Stimulated activated memory B cell treated with anti-CD40 and anti-IgM and Interleukin-4, amounts not matched to agents 10 μg/mL and 1 μg/mL and 100 μg/mL, for 72 hours (primary cell): ENCODE results near the gene BANP.
A peak's percentile ranks its signal among the peaks of the same experiment; 100 is the strongest.

ENCODE experiments used
- ATAC-seq: fragments of 150-1000 bp; cut with Tn5 transposase; 2 replicates; pipeline ENCODE4 v1.10.0; 2021
- H3K27ac Mint-ChIP-seq: one replicate; pipeline ENCODE4 v1.8.0; 2022; ENCODE audit warnings: mild to moderate bottlenecking, mixed read lengths
- H3K27me3 Mint-ChIP-seq: one replicate; pipeline ENCODE4 v1.8.0; 2022; ENCODE audit warnings: mixed read lengths
- H3K36me3 Mint-ChIP-seq: one replicate; pipeline ENCODE4 v1.8.0; 2022; ENCODE audit warnings: mixed read lengths
- H3K4me1 Mint-ChIP-seq: one replicate; pipeline ENCODE4 v1.8.0; 2022; ENCODE audit warnings: mixed read lengths
- H3K4me3 Mint-ChIP-seq: one replicate; pipeline ENCODE4 v1.8.0; 2022; ENCODE audit warnings: mild to moderate bottlenecking, moderate library complexity, mixed read lengths
- H3K9me3 Mint-ChIP-seq: one replicate; pipeline ENCODE4 v1.8.0; 2022; ENCODE audit warnings: mixed read lengths

BANP gene

GRCh38 chr16:88055356-88055755 is 104.1 kb downstream of the BANP start:
- no peak for ATAC-seq
- H3K4me1 Mint-ChIP-seq: no peaks in the 10 kb centered on the region

GRCh38 chr16:88056212-88056611 is 105.0 kb downstream of the BANP start:
- H3K27ac Mint-ChIP-seq: no peak overlapping the region
- H3K36me3 Mint-ChIP-seq: peaks cover 8% of the 10 kb centered on the region
- H3K27me3 Mint-ChIP-seq: no peaks in the 10 kb centered on the region
- H3K9me3 Mint-ChIP-seq: no peaks in the 10 kb centered on the region
- no peak for ATAC-seq
- no peak overlapping the region for H3K4me3 Mint-ChIP-seq
- no peaks in the 10 kb centered on the region for H3K4me1 Mint-ChIP-seq

More at GRCh38 chr16:88055356-88055755, 104.1 kb downstream of the BANP start:
- H3K27me3 Mint-ChIP-seq: no peaks in the 10 kb centered on the region
- H3K4me3 Mint-ChIP-seq: no peak overlapping the region
- no peak overlapping the region for H3K27ac Mint-ChIP-seq
- H3K36me3 Mint-ChIP-seq: peaks cover 9% of the 10 kb centered on the region
- H3K9me3 Mint-ChIP-seq: no peaks in the 10 kb centered on the region

- Mint-ChIP-seq H3K27ac (no peak overlapping the region), H3K4me1 (no peaks in the 10 kb centered on the region), H3K27me3 (no peaks in the 10 kb centered on the region), H3K36me3 (peaks cover 15% of the 10 kb centered on the region), H3K9me3 (no peaks in the 10 kb centered on the region), H3K4me3 (no peak overlapping the region)
- no peak for ATAC-seq
Measured at GRCh38 chr16:88057656-88058055, 106.4 kb downstream of the BANP start.

- H3K4me3 Mint-ChIP-seq: no peak overlapping the region
- H3K9me3 Mint-ChIP-seq: no peaks in the 10 kb centered on the region
- no peak overlapping the region for H3K27ac Mint-ChIP-seq
- peaks cover 17% of the 10 kb centered on the region for H3K36me3 Mint-ChIP-seq
- no peaks in the 10 kb centered on the region for H3K4me1 Mint-ChIP-seq
- H3K27me3 Mint-ChIP-seq: no peaks in the 10 kb centered on the region
- no peak for ATAC-seq
Measured at GRCh38 chr16:88058136-88058535, 106.9 kb downstream of the BANP start.

- Mint-ChIP-seq H3K4me1 (no peaks in the 10 kb centered on the region), H3K4me3 (no peak overlapping the region), H3K27me3 (no peaks in the 10 kb centered on the region), H3K36me3 (peaks cover 21% of the 10 kb centered on the region), H3K27ac (no peak overlapping the region), H3K9me3 (no peaks in the 10 kb centered on the region)
- ATAC-seq: no peak
Measured at GRCh38 chr16:88058817-88059216, 107.6 kb downstream of the BANP start.

GRCh38 chr16:88059701-88060386 is 108.6 kb downstream of the BANP start:
- H3K9me3 Mint-ChIP-seq: no peaks in the 10 kb centered on the region
- H3K27ac Mint-ChIP-seq: no peak overlapping the region
- peaks cover 28% of the 10 kb centered on the region for H3K36me3 Mint-ChIP-seq
- no peak overlapping the region for H3K4me3 Mint-ChIP-seq
- no peak for ATAC-seq
- H3K27me3 Mint-ChIP-seq: no peaks in the 10 kb centered on the region
- H3K4me1 Mint-ChIP-seq: no peaks in the 10 kb centered on the region

- ATAC-seq: no peak
- Mint-ChIP-seq H3K9me3 (no peaks in the 10 kb centered on the region), H3K4me3 (no peak overlapping the region), H3K36me3 (peaks cover 35% of the 10 kb centered on the region), H3K27ac (no peak overlapping the region), H3K4me1 (peaks cover 4% of the 10 kb centered on the region), H3K27me3 (no peaks in the 10 kb centered on the region)
Measured at GRCh38 chr16:88060524-88061219, 109.4 kb downstream of the BANP start.

- Mint-ChIP-seq H3K9me3 (no peaks in the 10 kb centered on the region), H3K36me3 (peaks cover 35% of the 10 kb centered on the region), H3K27ac (no peak overlapping the region), H3K27me3 (no peaks in the 10 kb centered on the region), H3K4me1 (peaks cover 4% of the 10 kb centered on the region), H3K4me3 (no peak overlapping the region)
- no peak for ATAC-seq
Measured at GRCh38 chr16:88061346-88062110, 110.3 kb downstream of the BANP start.

- Mint-ChIP-seq H3K9me3 (no peaks in the 10 kb centered on the region), H3K4me3 (no peak overlapping the region), H3K27ac (no peak overlapping the region), H3K27me3 (no peaks in the 10 kb centered on the region), H3K4me1 (peaks cover 15% of the 10 kb centered on the region), H3K36me3 (peaks cover 38% of the 10 kb centered on the region)
- no peak for ATAC-seq
Measured at GRCh38 chr16:88062341-88063210, 111.3 kb downstream of the BANP start.

GRCh38 chr16:88063211-88063773 is 112.1 kb downstream of the BANP start:
- ATAC-seq: no peak
- Mint-ChIP-seq H3K9me3 (no peaks in the 10 kb centered on the region), H3K4me1 (peaks cover 22% of the 10 kb centered on the region), H3K27ac (peak overlapping the region; percentile 51), H3K4me3 (no peak overlapping the region), H3K36me3 (peaks cover 44% of the 10 kb centered on the region), H3K27me3 (no peaks in the 10 kb centered on the region)

GRCh38 chr16:88064011-88064888 is 113.0 kb downstream of the BANP start:
- no peaks in the 10 kb centered on the region for H3K9me3 Mint-ChIP-seq
- peaks cover 30% of the 10 kb centered on the region for H3K4me1 Mint-ChIP-seq
- no peak overlapping the region for H3K4me3 Mint-ChIP-seq
- no peaks in the 10 kb centered on the region for H3K27me3 Mint-ChIP-seq
- no peak for ATAC-seq
- H3K36me3 Mint-ChIP-seq: peaks cover 43% of the 10 kb centered on the region
- peak overlapping the region; percentile 60 for H3K27ac Mint-ChIP-seq

- Mint-ChIP-seq H3K4me3 (no peak overlapping the region), H3K36me3 (peaks cover 41% of the 10 kb centered on the region), H3K4me1 (peaks cover 38% of the 10 kb centered on the region), H3K9me3 (no peaks in the 10 kb centered on the region), H3K27ac (peak overlapping the region; percentile 60), H3K27me3 (no peaks in the 10 kb centered on the region)
- no peak for ATAC-seq
Measured at GRCh38 chr16:88064889-88065746, 113.9 kb downstream of the BANP start.

GRCh38 chr16:88065747-88066142 is 114.5 kb downstream of the BANP start:
- peak overlapping the region; percentile 60 for H3K27ac Mint-ChIP-seq
- ATAC-seq: no peak
- no peak overlapping the region for H3K4me3 Mint-ChIP-seq
- H3K4me1 Mint-ChIP-seq: peaks cover 42% of the 10 kb centered on the region
- no peaks in the 10 kb centered on the region for H3K27me3 Mint-ChIP-seq
- no peaks in the 10 kb centered on the region for H3K9me3 Mint-ChIP-seq
- peaks cover 44% of the 10 kb centered on the region for H3K36me3 Mint-ChIP-seq
